K562 (cell line): Measurements from ENCODE around the gene MINPP1. TPM values are rescaled to one million over a fixed set of nuclear protein-coding genes. Genes with fewer than 3 reads are reported as not detected.

Source experiments
- ATAC-seq: fragments of 200-7000 bp; cut with Tn5 transposase; 3 replicates; pipeline ENCODE4 v1.9.1; 2020; ENCODE audit warnings: moderate library complexity
- BruUV-seq: library from RNA; stranded (reverse); fragments of 400-500 nt; replicated peaks from 2 replicates; lab custom pipeline; 2021; lab: Mats Ljungman, UMichigan
- CTCF ChIA-PET: fragments of 300-600 bp; formaldehyde crosslinking; extraction: SDS; loops from one replicate; lab custom pipeline; 2021; ENCODE audit warnings: low intra/inter-chr PET ratio; lab: Yijun Ruan, JAX
- POLR2A ChIA-PET: fragments of 300-600, 350-650 bp; sonication (Branson Sonifier 250); formaldehyde crosslinking; extraction: SDS; loops from one replicate; lab custom pipeline; 2021; ENCODE audit warnings: antibody characterized with exemption, inconsistent platforms; lab: Yijun Ruan, JAX
- DNase-seq, 4 experiments: peaks; one replicate each; pipeline versions ENCODE4 v3.0.0 to v3.0.0-alpha.2; 2011 to 2018; ENCODE audit warnings: low spot score in 3 of 4, mixed read lengths in 3 of 4; ENCODE audit errors: extremely low read depth in 1 of 4
- FAIRE-seq: peaks from 2 replicates; lab custom pipeline; 2011; peaks lifted over from hg19 to GRCh38; lab: Jason Lieb, UNC
- H2AFZ ChIP-seq: 2 replicates; pipeline ENCODE4 v1.6.0; 2011; ENCODE audit warnings: low read depth, low read length, control low read depth, inconsistent platforms
- H3K27ac ChIP-seq: fragments of 200-600 bp; 3 replicates; pipeline ENCODE4 v1.8.0; 2011; ENCODE audit warnings: low read depth, mild to moderate bottlenecking, control low read depth, inconsistent platforms, low read length, moderate library complexity, mixed read lengths; ENCODE audit errors: extremely low read depth
- H3K27me3 ChIP-seq, 2 experiments: fragments of 300-600 bp in 1 of 2; 2 replicates in 1 of 2; 3 replicates in 1 of 2; pipeline versions ENCODE4 v1.6.0 to v1.8.0; 2011; ENCODE audit warnings: inconsistent platforms in 2 of 2, low read length in 2 of 2, mild to moderate bottlenecking in 1 of 2, mixed read lengths in 1 of 2, moderate library complexity in 1 of 2; ENCODE audit not compliant: control insufficient read depth in 2 of 2, insufficient read depth in 2 of 2
- H3K36me3 ChIP-seq: fragments of 300-600 bp; 3 replicates; pipeline ENCODE4 v1.8.0; 2011; ENCODE audit warnings: mild to moderate bottlenecking, low read length, inconsistent platforms; ENCODE audit not compliant: control insufficient read depth, insufficient read depth
- H3K4me1 ChIP-seq, 2 experiments: fragments of 200-600 bp in 1 of 2; replicated peaks in 1 of 2; 2 replicates in 1 of 2; 3 replicates in 1 of 2; pipeline versions ENCODE4 v1.5.1 to v1.8.0; 2011; ENCODE audit warnings: inconsistent platforms in 2 of 2, low read length in 2 of 2, mild to moderate bottlenecking in 1 of 2, mixed read lengths in 1 of 2, moderate library complexity in 1 of 2; ENCODE audit not compliant: control insufficient read depth in 2 of 2, insufficient read depth in 2 of 2
- H3K4me2 ChIP-seq: 2 replicates; pipeline ENCODE4 v1.6.1; 2011; ENCODE audit warnings: low read length, control low read depth, inconsistent platforms, mixed read lengths; ENCODE audit not compliant: insufficient read depth
- H3K4me3 ChIP-seq: fragments of 200-600 bp; sonication (generic), shearing (Covaris generic); 2 replicates; pipeline ENCODE4 v1.5.1; 2016; ENCODE audit warnings: control low read depth, inconsistent platforms
- H3K79me2 ChIP-seq: fragments of 200-600 bp; 3 replicates; pipeline ENCODE4 v1.8.0; 2011; ENCODE audit warnings: low read length, inconsistent platforms; ENCODE audit not compliant: control insufficient read depth, insufficient read depth
- H3K9ac ChIP-seq, 2 experiments: 2 replicates each; pipeline versions ENCODE4 v1.6.0 to v1.6.1; 2011; ENCODE audit warnings: low read depth in 2 of 2, low read length in 2 of 2, control low read depth in 1 of 2, inconsistent platforms in 1 of 2, mild to moderate bottlenecking in 1 of 2, mixed read lengths in 1 of 2; ENCODE audit not compliant: insufficient read depth in 1 of 2
- H3K9me1 ChIP-seq: one replicate; pipeline ENCODE4 v1.6.0; 2011; ENCODE audit warnings: inconsistent platforms, mild to moderate bottlenecking, low read length, moderate library complexity; ENCODE audit not compliant: control insufficient read depth, insufficient read depth
- H3K9me3 ChIP-seq: replicated peaks from 2 replicates; pipeline ENCODE4 v1.5.1; 2011; ENCODE audit warnings: low read depth, low read length, inconsistent platforms; ENCODE audit not compliant: control insufficient read depth, insufficient read depth
- H4K20me1 ChIP-seq: replicated peaks from 2 replicates; pipeline ENCODE4 v1.6.1; 2011; ENCODE audit warnings: low read length, inconsistent platforms, mixed read lengths; ENCODE audit not compliant: control insufficient read depth, insufficient read depth
- ATF7 ChIP-seq: fragments of 450-650 bp; IDR thresholded peaks from 2 replicates; pipeline ENCODE4 v1.7.1; 2014; ENCODE audit warnings: mild to moderate bottlenecking, moderate library complexity
- CEBPB ChIP-seq: fragments of 450-650 bp; IDR thresholded peaks from 2 replicates; pipeline ENCODE4 v1.6.1; 2016; ENCODE audit warnings: missing genetic modification characterization, missing compliant biosample characterization
- CEBPG ChIP-seq, 3 experiments: fragments of 200-800 bp in 1 of 3; sonication (Bioruptor generic) in 1 of 3; sonication (generic) in 1 of 3; formaldehyde crosslinking in 1 of 3; IDR thresholded peaks in 2 of 3; conservative IDR thresholded peaks in 1 of 3; 2 replicates each; pipeline versions ENCODE4 v1.6.1 to v1.8.0; 2016 to 2022; ENCODE audit warnings: missing compliant biosample characterization in 2 of 3, missing genetic modification characterization in 2 of 3, mild to moderate bottlenecking in 1 of 3, missing genetic modification reagents in 1 of 3
- FOSL1 ChIP-seq: fragments of 200-800 bp; sonication (Bioruptor generic); conservative IDR thresholded peaks from 2 replicates; pipeline ENCODE4 v1.6.1; 2016; ENCODE audit warnings: missing genetic modification characterization, missing compliant biosample characterization
- KAT7 ChIP-seq: sonication (generic); formaldehyde crosslinking; IDR thresholded peaks from 2 replicates; pipeline ENCODE4 v1.8.0; 2022; ENCODE audit warnings: missing genetic modification reagents, mild to moderate bottlenecking, borderline replicate concordance
- MIER1 ChIP-seq: fragments of 450-650 bp; IDR thresholded peaks from 2 replicates; pipeline ENCODE4 v1.6.1; 2016; ENCODE audit warnings: antibody characterized with exemption, mild to moderate bottlenecking, low read depth
- MYBL2 ChIP-seq, 2 experiments: fragments of 450-650 bp in 1 of 2; sonication (generic) in 1 of 2; formaldehyde crosslinking in 1 of 2; IDR thresholded peaks; 2 replicates each; pipeline versions ENCODE4 v1.6.1 to v1.8.1; 2017 to 2022; ENCODE audit warnings: borderline replicate concordance in 1 of 2, inconsistent platforms in 1 of 2, low read depth in 1 of 2, mild to moderate bottlenecking in 1 of 2, missing genetic modification reagents in 1 of 2, moderate library complexity in 1 of 2
- NR2C1 ChIP-seq, 2 experiments: fragments of 450-650 bp; IDR thresholded peaks; 2 replicates each; pipeline ENCODE4 v1.6.1; 2017; ENCODE audit warnings: mild to moderate bottlenecking in 2 of 2, antibody characterized with exemption in 1 of 2, inconsistent platforms in 1 of 2, missing compliant biosample characterization in 1 of 2, missing genetic modification characterization in 1 of 2
- SIN3A ChIP-seq, 2 experiments: fragments of 150-350 bp in 1 of 2; IDR thresholded peaks; 2 replicates each; pipeline ENCODE4 v1.6.1; 2011 to 2016; ENCODE audit warnings: borderline replicate concordance in 2 of 2, low read depth in 2 of 2, low read length in 2 of 2, mild to moderate bottlenecking in 2 of 2, moderate library complexity in 2 of 2; ENCODE audit not compliant: control insufficient read depth in 1 of 2
- STAG1 ChIP-seq: sonication (generic); formaldehyde crosslinking; IDR thresholded peaks from 2 replicates; pipeline ENCODE4 v1.5.0; 2020; ENCODE audit warnings: missing genetic modification reagents, borderline replicate concordance
- THRAP3 ChIP-seq: fragments of 450-650 bp; IDR thresholded peaks from 2 replicates; pipeline ENCODE4 v1.6.1; 2016; ENCODE audit warnings: mild to moderate bottlenecking, inconsistent platforms, borderline replicate concordance
- WGBS: fragments of 100-300 bp; shearing (Covaris generic); methylation state at CpG from one replicate; pipeline ENCODE4 v1.1.6; 2016; ENCODE audit warnings: low coverage, mixed read lengths; ENCODE audit not compliant: insufficient coverage; ENCODE audit errors: missing lambda C conversion rate; 5-methylcytosine and 5-hydroxymethylcytosine counted together
- in situ Hi-C: fragments of 300-500 bp; cut with MboI; formaldehyde crosslinking; loops from 4 replicates; pipeline ENCODE4 v1.15.0; 2018; ENCODE audit warnings: inconsistent platforms, mixed read lengths
- intact Hi-C: fragments of 100-400 bp; cut with micrococcal nuclease; formaldehyde crosslinking; loops from 2 replicates; pipeline ENCODE4 v1.14.2; 2022
- polyA plus RNA-seq, 8 experiments: library from polyadenylated mRNA; depleted of rRNA in 4 of 8; stranded (reverse) in 5 of 8; unstranded in 3 of 8; fragments of >200 nt; fragmentation: Nextera tagmentation in 2 of 8; fragmentation: Illumina TruSeq in 1 of 8; extraction: Ambion mirVana in 2 of 8; extraction: Trizol in 1 of 8; gene quantifications; 2 replicates each; pipeline versions ENCODE4 v1.2.1 to v1.2.3, GENCODE V29; 2011 to 2014; ENCODE audit warnings: inconsistent platforms in 1 of 8, missing spikeins in 1 of 8
- total RNA-seq, 7 experiments: library from RNA; depleted of rRNA in 6 of 7; stranded (reverse); fragments of >200 nt in 6 of 7; fragmentation: Illumina TruSeq in 2 of 7; extraction: Trizol in 2 of 7; gene quantifications; 2 replicates each; pipeline versions ENCODE4 v1.2.1 to v1.2.3, GENCODE V29; 2011 to 2021; ENCODE audit warnings: low replicate concordance in 1 of 7
- TF ChIP-seq, protein P1 (sequence below), 2 experiments: fragments of 450-650 bp in 1 of 2; sonication (generic) in 1 of 2; formaldehyde crosslinking in 1 of 2; IDR thresholded peaks in 1 of 2; conservative IDR thresholded peaks in 1 of 2; 2 replicates each; pipeline versions ENCODE4 v1.6.1 to v1.8.1; 2016 to 2023; ENCODE audit warnings: mild to moderate bottlenecking in 2 of 2, moderate library complexity in 2 of 2, inconsistent platforms in 1 of 2, missing genetic modification reagents in 1 of 2
- TF ChIP-seq, protein P2 (sequence below): fragments of 450-650 bp; formaldehyde crosslinking; IDR thresholded peaks from 2 replicates; pipeline ENCODE4 v1.4.0; 2022; ENCODE audit warnings: mild to moderate bottlenecking, moderate library complexity

MINPP1 gene
- total and polyA plus RNA-seq, 9 of the 15 experiments (the other 6 are each of a cell fraction or from before 2014, with no cell fraction given), result 11.5 to 44.5 (median 27.1) TPM

DNA sequence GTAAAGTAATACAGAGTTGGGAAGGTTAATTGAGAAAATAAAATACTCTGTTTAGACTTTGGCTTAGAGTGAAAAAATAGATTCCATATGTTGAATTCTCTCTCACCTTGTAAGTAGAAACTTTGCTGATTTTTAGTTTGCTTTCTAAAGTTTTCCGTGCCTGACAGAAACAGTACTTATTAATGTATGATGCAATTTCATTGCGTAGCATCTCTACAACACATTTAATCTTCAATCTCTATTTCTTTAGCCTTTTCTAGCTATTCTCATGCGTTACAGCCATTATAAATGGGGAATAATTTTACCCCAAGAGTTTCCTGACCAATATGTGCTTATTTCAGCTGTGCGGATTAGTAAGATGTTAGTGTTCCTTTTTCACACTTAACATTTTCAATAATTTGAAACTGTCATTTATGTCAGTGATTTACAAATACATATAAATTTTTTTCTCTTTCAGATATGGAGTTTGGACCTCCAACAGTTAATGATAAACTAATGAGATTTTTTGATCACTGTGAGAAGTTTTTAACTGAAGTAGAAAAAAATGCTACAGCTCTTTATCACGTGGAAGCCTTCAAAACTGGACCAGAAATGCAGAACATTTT is 3.3 kb downstream of the MINPP1 start:
- Histone ChIP-seq H3K9me3 (no peaks in the 10 kb centered on the region), H3K27ac (peak overlapping the region; percentile 55), H3K9me1 (no peaks in the 10 kb centered on the region), H3K27me3 (no peaks in the 10 kb centered on the region), H3K79me2 (peaks cover 95% of the 10 kb centered on the region), H3K36me3 (peaks cover 52% of the 10 kb centered on the region), H2AFZ (peak overlapping the region; percentile 26; the same call in 1 of the 2 replicates), H3K4me1 (peaks cover 0 to 9% of the 10 kb centered on the region in 2 experiments; a peak in 2 of 5 replicates), H3K4me2 (peak overlapping the region; percentile 89), H4K20me1 (no peaks in the 10 kb centered on the region), H3K9ac (peak overlapping the region in 1 of 2 experiments; percentile 79; a peak in 2 of 4 replicates), H3K4me3 (peak overlapping the region; percentile 87)
- no peak for FAIRE-seq
- BruUV-seq, result no TSS peak
- no peak for TF ChIP-seq FOSL1 (tag)
- no peak for TF ChIP-seq SIN3A (IDR thresholded peaks at IDR 0.05; ENCODE audit: borderline replicate concordance in 2 of 2, control insufficient read depth in 1 of 2, low read depth in 2 of 2, low read length in 2 of 2)
- TF ChIP-seq, protein P1, sequence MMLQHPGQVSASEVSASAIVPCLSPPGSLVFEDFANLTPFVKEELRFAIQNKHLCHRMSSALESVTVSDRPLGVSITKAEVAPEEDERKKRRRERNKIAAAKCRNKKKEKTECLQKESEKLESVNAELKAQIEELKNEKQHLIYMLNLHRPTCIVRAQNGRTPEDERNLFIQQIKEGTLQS (IDR thresholded peaks at IDR 0.05), result peak; percentile 87
- TF ChIP-seq, protein P1 (CRISPR knock-in tag; conservative IDR thresholded peaks at IDR 0.05), result no peak
- peak; percentile 77 for TF ChIP-seq CEBPB (tag)
- no peak for TF ChIP-seq MIER1
- TF ChIP-seq MYBL2 (IDR thresholded peaks at IDR 0.05; ENCODE audit: low read depth), result no peak
- no peak for TF ChIP-seq MYBL2 (CRISPR knock-in tag; IDR thresholded peaks at IDR 0.05; ENCODE audit: borderline replicate concordance)
- no peak for TF ChIP-seq STAG1 (CRISPR knock-in tag)
- TF ChIP-seq KAT7, result no peak
- TF ChIP-seq NR2C1 (IDR thresholded peaks at IDR 0.05), result no peak
- no peak for TF ChIP-seq NR2C1 (tag; IDR thresholded peaks at IDR 0.05)
- no peak; the same call in 1 of the 2 replicates for TF ChIP-seq CEBPG (CRISPR knock-in tag; IDR thresholded peaks at IDR 0.05)
- peak; percentile 85 to 91 for TF ChIP-seq CEBPG (tag; conservative IDR thresholded peaks at IDR 0.05 in 1 of 2, IDR thresholded peaks at IDR 0.05 in 1 of 2)
- TF ChIP-seq, protein P2, sequence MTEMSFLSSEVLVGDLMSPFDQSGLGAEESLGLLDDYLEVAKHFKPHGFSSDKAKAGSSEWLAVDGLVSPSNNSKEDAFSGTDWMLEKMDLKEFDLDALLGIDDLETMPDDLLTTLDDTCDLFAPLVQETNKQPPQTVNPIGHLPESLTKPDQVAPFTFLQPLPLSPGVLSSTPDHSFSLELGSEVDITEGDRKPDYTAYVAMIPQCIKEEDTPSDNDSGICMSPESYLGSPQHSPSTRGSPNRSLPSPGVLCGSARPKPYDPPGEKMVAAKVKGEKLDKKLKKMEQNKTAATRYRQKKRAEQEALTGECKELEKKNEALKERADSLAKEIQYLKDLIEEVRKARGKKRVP (CRISPR knock-in tag), result 0 out of 2 replicates have a peak, but pooled peaks have one; percentile 18
- peak; percentile 20; the same call in 1 of the 2 replicates for TF ChIP-seq ATF7
- no peak for TF ChIP-seq THRAP3
- CTCF ChIA-PET, result no interaction called here
- POLR2A ChIA-PET, result no interaction called here
- in situ Hi-C loops (loop anchor here (25.0 kb wide), 1 partner anchor 96 kb away; no protein-coding TSS in a partner anchor), intact Hi-C loops (loop anchor here (2.0 to 10.0 kb wide), 2 partner anchors 163 to 359 kb away; no protein-coding TSS in a partner anchor)
- DNase-seq, result no peak
- 7% methylated on average over 5 of the region's 5 CpGs for WGBS
- no peak for ATAC-seq
